GM12878 (cell line): ENCODE data around the gene KTI12. TPM values are rescaled to one million over a fixed set of nuclear protein-coding genes. Genes with fewer than 3 reads are reported as not detected.

Experiments used
- ATAC-seq: fragments of 200-7000 bp; cut with Tn5 transposase; 3 replicates; pipeline ENCODE4 v1.9.1; 2020; ENCODE audit warnings: mild to moderate bottlenecking, moderate library complexity
- BruUV-seq: library from RNA; stranded (reverse); fragments of 400-500 nt; replicated peaks from 2 replicates; lab custom pipeline; 2021; lab: Mats Ljungman, UMichigan
- CTCF ChIA-PET: fragments of 300-600 bp; sonication (Branson Sonifier 250); formaldehyde crosslinking; extraction: SDS; loops from one replicate; lab custom pipeline; 2021; ENCODE audit warnings: inconsistent platforms; lab: Yijun Ruan, JAX
- POLR2A ChIA-PET: fragments of 350-600 bp; formaldehyde crosslinking; extraction: SDS; loops from one replicate; lab custom pipeline; 2021; ENCODE audit warnings: inconsistent platforms; lab: Charles Lee
- RAD21 ChIA-PET: fragments of 300-600 bp; sonication (Branson Sonifier 250); formaldehyde crosslinking; loops from one replicate; lab custom pipeline; 2023; ENCODE audit warnings: antibody characterized with exemption; ENCODE audit not compliant: unreplicated experiment; lab: Charles Lee
- SMC1A ChIA-PET: fragments of 300-600 bp; sonication (Branson Sonifier 250); formaldehyde crosslinking; loops from one replicate; lab custom pipeline; 2023; ENCODE audit not compliant: unreplicated experiment, uncharacterized antibody; lab: Charles Lee
- DNase-seq: peaks from one replicate; pipeline ENCODE4 v3.0.0-alpha.2; 2011; ENCODE audit warnings: low read depth, low spot score
- FAIRE-seq: peaks from 3 replicates; lab custom pipeline; 2011; peaks lifted over from hg19 to GRCh38; lab: Jason Lieb, UNC
- H2AFZ ChIP-seq: 2 replicates; pipeline ENCODE4 v1.6.0; 2011; ENCODE audit warnings: low read depth, low read length, control low read depth; ENCODE audit not compliant: control insufficient read depth
- H3K27ac ChIP-seq: 2 replicates; pipeline ENCODE4 v1.5.1; 2011; ENCODE audit warnings: control low read depth; ENCODE audit not compliant: control insufficient read depth, insufficient read depth
- H3K27me3 ChIP-seq, 2 experiments: replicated peaks in 1 of 2; 2 replicates each; pipeline versions ENCODE4 v1.6.0 to v1.6.1; 2011; ENCODE audit warnings: low read length in 1 of 2; ENCODE audit not compliant: control insufficient read depth in 2 of 2, insufficient read depth in 2 of 2
- H3K36me3 ChIP-seq, 2 experiments: 2 replicates each; pipeline ENCODE4 v1.5.1; 2011; ENCODE audit warnings: low read length in 1 of 2; ENCODE audit not compliant: control insufficient read depth in 2 of 2, insufficient read depth in 2 of 2
- H3K4me1 ChIP-seq: 2 replicates; pipeline ENCODE4 v1.6.1; 2011; ENCODE audit warnings: mild to moderate bottlenecking, low read length, moderate library complexity, mixed read lengths; ENCODE audit not compliant: control insufficient read depth, insufficient read depth
- H3K4me2 ChIP-seq: 2 replicates; pipeline ENCODE4 v1.6.0; 2011; ENCODE audit warnings: control low read depth; ENCODE audit not compliant: control insufficient read depth, insufficient read depth
- H3K4me3 ChIP-seq: fragments of 200-600 bp; sonication (generic); 2 replicates; pipeline ENCODE4 v1.5.1; 2016
- H3K79me2 ChIP-seq: 2 replicates; pipeline ENCODE4 v1.6.0; 2011; ENCODE audit warnings: low read length; ENCODE audit not compliant: control insufficient read depth, insufficient read depth
- H3K9ac ChIP-seq: 2 replicates; pipeline ENCODE4 v1.8.0; 2011; ENCODE audit warnings: low read length, control low read depth, mixed read lengths; ENCODE audit not compliant: control insufficient read depth, insufficient read depth
- H3K9me3 ChIP-seq: replicated peaks from 3 replicates; pipeline ENCODE4 v1.5.1; 2011; ENCODE audit warnings: mild to moderate bottlenecking, low read length; ENCODE audit not compliant: control insufficient read depth, insufficient read depth
- H4K20me1 ChIP-seq: 2 replicates; pipeline ENCODE4 v1.6.0; 2011; ENCODE audit not compliant: control insufficient read depth, insufficient read depth
- BACH1 ChIP-seq: fragments of 450-650 bp; IDR thresholded peaks from 2 replicates; pipeline ENCODE4 v1.6.1; 2017; ENCODE audit warnings: mild to moderate bottlenecking, borderline replicate concordance
- BCL11A ChIP-seq: IDR thresholded peaks from 2 replicates; pipeline ENCODE4 v1.6.1; 2011; ENCODE audit warnings: low read depth, low read length
- CBFB ChIP-seq: IDR thresholded peaks from 2 replicates; pipeline ENCODE4 v1.6.1; 2016; ENCODE audit warnings: antibody characterized with exemption, low read depth
- CBX5 ChIP-seq: sonication (generic); IDR thresholded peaks from 2 replicates; pipeline ENCODE4 v1.6.1; 2016; ENCODE audit warnings: low read depth, moderate library complexity, mild to moderate bottlenecking, inconsistent platforms
- CHD1 ChIP-seq: IDR thresholded peaks from 2 replicates; pipeline ENCODE4 v1.6.1; 2012; ENCODE audit warnings: low read depth, low read length, improper control_type of control experiment
- CREB1 ChIP-seq: IDR thresholded peaks from 2 replicates; pipeline ENCODE4 v1.6.1; 2012; ENCODE audit warnings: low read depth, mild to moderate bottlenecking, inconsistent platforms
- JUNB ChIP-seq: IDR thresholded peaks from 2 replicates; pipeline ENCODE4 v1.6.1; 2016; ENCODE audit warnings: antibody characterized with exemption, mild to moderate bottlenecking
- JUND ChIP-seq: IDR thresholded peaks from 2 replicates; pipeline ENCODE4 v1.6.1; 2012; ENCODE audit warnings: low read depth, mild to moderate bottlenecking, low read length, improper control_type of control experiment, moderate library complexity
- LARP7 ChIP-seq: fragments of 450-650 bp; IDR thresholded peaks from 2 replicates; pipeline ENCODE4 v1.6.1; 2017; ENCODE audit warnings: mild to moderate bottlenecking
- POLR2AphosphoS5 ChIP-seq: IDR thresholded peaks from 2 replicates; pipeline ENCODE4 v1.6.1; 2011; ENCODE audit warnings: mild to moderate bottlenecking, low read length, inconsistent platforms
- RB1 ChIP-seq: fragments of 450-650 bp; formaldehyde crosslinking; IDR thresholded peaks from 2 replicates; pipeline ENCODE4 v1.6.1; 2017; ENCODE audit warnings: mild to moderate bottlenecking, borderline replicate concordance
- WGBS: methylation state at CpG from one replicate; pipeline ENCODE4 v1.1.6; 2016; ENCODE audit warnings: low lambda C conversion rate; ENCODE audit not compliant: insufficient replicate concordance, insufficient coverage; ENCODE audit errors: missing lambda C conversion rate; 5-methylcytosine and 5-hydroxymethylcytosine counted together
- in situ Hi-C: fragments of 300-500 bp; cut with MboI; formaldehyde crosslinking; loops from 9 replicates; pipeline ENCODE4 v1.14.3; 2018; ENCODE audit warnings: mixed read lengths
- intact Hi-C: fragments of 100-400 bp; cut with micrococcal nuclease; formaldehyde crosslinking; loops from one replicate; pipeline ENCODE4 v1.14.2; 2022; ENCODE audit not compliant: unreplicated experiment
- polyA plus RNA-seq, 11 experiments: library from polyadenylated mRNA; depleted of rRNA in 4 of 11; unstranded in 6 of 11; stranded (reverse) in 5 of 11; fragments of >200 nt; fragmentation: Nextera tagmentation in 4 of 11; fragmentation: Illumina TruSeq in 1 of 11; extraction: Ambion mirVana in 4 of 11; extraction: Trizol in 1 of 11; gene quantifications; 1 replicate in 1 of 11; 2 replicates in 10 of 11; pipeline versions ENCODE4 v1.2.1 to v1.2.3, GENCODE V29; 2011 to 2016; ENCODE audit warnings: inconsistent platforms in 2 of 11, missing spikeins in 2 of 11, low read depth in 1 of 11
- total RNA-seq, 4 experiments: library from RNA; depleted of rRNA in 3 of 4; stranded (reverse); fragments of >200 nt in 3 of 4; fragmentation: Illumina TruSeq in 1 of 4; extraction: Trizol in 1 of 4; gene quantifications; 2 replicates each; pipeline versions ENCODE4 v1.2.1 to v1.2.3, GENCODE V29; 2013 to 2021
- TF ChIP-seq, protein P1 (sequence below): IDR thresholded peaks from 2 replicates; pipeline ENCODE4 v1.6.1; 2011; ENCODE audit warnings: mild to moderate bottlenecking, low read depth, low read length, moderate library complexity; ENCODE audit not compliant: insufficient replicate concordance
- TF ChIP-seq, protein P2 (sequence below): fragments of 450-650 bp; IDR thresholded peaks from 2 replicates; pipeline ENCODE4 v1.6.1; 2018; ENCODE audit warnings: borderline replicate concordance, mild to moderate bottlenecking; ENCODE audit not compliant: partially characterized antibody
- TF ChIP-seq, protein P3 (sequence below): IDR thresholded peaks from 2 replicates; pipeline ENCODE4 v1.6.1; 2012; ENCODE audit warnings: low read length, inconsistent platforms
- TF ChIP-seq, protein P4 (sequence below): fragments of 450-650 bp; IDR thresholded peaks from 2 replicates; pipeline ENCODE4 v1.6.1; 2016; ENCODE audit warnings: mild to moderate bottlenecking

Gene KTI12
- total and polyA plus RNA-seq, 10 of the 15 experiments (the other 5 are each of a cell fraction or from before 2014, with no cell fraction given), result 2.7 to 32.4 (median 17.6) TPM

DNA sequence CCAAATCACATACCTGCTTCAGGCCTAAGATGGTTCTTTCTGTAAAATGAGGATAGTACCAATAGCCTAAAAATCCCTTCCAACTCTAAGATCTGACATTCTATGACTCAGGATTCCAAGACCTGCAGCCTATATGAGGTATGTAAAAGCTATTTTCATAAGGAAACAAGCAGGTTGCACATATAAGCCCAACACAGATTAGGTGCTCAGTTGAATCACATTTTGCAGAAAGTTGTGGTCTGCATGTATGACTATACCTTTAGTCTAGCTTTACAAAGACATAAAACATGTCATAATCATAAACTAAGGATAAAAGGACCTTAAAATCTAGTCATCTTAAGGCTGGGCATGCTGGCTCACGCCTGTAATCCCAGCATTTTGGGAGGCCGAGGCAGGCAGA, 7.3 kb downstream of the KTI12 start (continued):
- TF ChIP-seq CHD1, result no peak
- no peak for TF ChIP-seq JUNB
- TF ChIP-seq BACH1, result no peak
- no peak for TF ChIP-seq CBFB
- no peak for TF ChIP-seq POLR2AphosphoS5
- TF ChIP-seq, protein P1, sequence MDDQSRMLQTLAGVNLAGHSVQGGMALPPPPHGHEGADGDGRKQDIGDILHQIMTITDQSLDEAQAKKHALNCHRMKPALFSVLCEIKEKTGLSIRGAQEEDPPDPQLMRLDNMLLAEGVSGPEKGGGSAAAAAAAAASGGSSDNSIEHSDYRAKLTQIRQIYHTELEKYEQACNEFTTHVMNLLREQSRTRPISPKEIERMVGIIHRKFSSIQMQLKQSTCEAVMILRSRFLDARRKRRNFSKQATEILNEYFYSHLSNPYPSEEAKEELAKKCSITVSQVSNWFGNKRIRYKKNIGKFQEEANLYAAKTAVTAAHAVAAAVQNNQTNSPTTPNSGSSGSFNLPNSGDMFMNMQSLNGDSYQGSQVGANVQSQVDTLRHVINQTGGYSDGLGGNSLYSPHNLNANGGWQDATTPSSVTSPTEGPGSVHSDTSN, result no peak
- TF ChIP-seq, protein P2, sequence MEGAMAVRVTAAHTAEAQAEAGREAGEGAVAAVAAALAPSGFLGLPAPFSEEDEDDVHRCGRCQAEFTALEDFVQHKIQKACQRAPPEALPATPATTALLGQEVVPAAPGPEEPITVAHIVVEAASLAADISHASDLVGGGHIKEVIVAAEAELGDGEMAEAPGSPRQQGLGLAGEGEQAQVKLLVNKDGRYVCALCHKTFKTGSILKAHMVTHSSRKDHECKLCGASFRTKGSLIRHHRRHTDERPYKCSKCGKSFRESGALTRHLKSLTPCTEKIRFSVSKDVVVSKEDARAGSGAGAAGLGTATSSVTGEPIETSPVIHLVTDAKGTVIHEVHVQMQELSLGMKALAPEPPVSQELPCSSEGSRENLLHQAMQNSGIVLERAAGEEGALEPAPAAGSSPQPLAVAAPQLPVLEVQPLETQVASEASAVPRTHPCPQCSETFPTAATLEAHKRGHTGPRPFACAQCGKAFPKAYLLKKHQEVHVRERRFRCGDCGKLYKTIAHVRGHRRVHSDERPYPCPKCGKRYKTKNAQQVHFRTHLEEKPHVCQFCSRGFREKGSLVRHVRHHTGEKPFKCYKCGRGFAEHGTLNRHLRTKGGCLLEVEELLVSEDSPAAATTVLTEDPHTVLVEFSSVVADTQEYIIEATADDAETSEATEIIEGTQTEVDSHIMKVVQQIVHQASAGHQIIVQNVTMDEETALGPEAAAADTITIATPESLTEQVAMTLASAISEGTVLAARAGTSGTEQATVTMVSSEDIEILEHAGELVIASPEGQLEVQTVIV, result no peak
- TF ChIP-seq, all 136 proteins: peak for 0

DNA sequence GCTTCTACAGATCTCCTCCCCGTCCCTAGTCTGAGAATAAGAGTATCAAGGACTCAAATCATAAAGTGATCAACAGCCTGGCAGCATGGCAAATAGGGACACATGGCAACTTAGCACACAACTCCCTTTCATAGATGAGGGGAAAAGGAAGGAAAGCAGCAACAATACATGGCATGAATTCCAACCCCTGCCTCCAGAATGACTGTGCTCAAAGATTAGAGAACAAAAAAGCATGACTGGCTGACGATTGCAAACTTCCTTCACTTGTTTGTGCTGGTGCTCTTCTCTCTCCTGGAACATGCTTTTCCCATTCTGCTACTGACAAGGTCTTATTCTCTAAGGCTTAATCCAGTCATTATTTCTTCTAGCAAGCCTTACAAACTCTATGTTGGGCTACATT, 11.5 kb downstream of the KTI12 start:
- Histone ChIP-seq H3K4me2 (no peak overlapping the region), H4K20me1 (no peaks in the 10 kb centered on the region), H3K27ac (no peak overlapping the region), H3K36me3 (peaks cover 2 to 15% of the 10 kb centered on the region in 2 experiments), H3K4me3 (no peak overlapping the region), H3K4me1 (no peaks in the 10 kb centered on the region), H3K9ac (no peak overlapping the region), H3K79me2 (no peaks in the 10 kb centered on the region), H3K9me3 (no peaks in the 10 kb centered on the region), H3K27me3 (no peaks in the 10 kb centered on the region), H2AFZ (no peak overlapping the region)
- SMC1A ChIA-PET, result interaction anchor here (0.5 kb wide), 1 partner anchor 162 kb away, joined by 3 read pairs; no protein-coding TSS in a partner anchor
- FAIRE-seq (no peak), DNase-seq (no peak), ATAC-seq (no peak)
- in situ Hi-C loops, result no loop called here
- TF ChIP-seq, protein P3, sequence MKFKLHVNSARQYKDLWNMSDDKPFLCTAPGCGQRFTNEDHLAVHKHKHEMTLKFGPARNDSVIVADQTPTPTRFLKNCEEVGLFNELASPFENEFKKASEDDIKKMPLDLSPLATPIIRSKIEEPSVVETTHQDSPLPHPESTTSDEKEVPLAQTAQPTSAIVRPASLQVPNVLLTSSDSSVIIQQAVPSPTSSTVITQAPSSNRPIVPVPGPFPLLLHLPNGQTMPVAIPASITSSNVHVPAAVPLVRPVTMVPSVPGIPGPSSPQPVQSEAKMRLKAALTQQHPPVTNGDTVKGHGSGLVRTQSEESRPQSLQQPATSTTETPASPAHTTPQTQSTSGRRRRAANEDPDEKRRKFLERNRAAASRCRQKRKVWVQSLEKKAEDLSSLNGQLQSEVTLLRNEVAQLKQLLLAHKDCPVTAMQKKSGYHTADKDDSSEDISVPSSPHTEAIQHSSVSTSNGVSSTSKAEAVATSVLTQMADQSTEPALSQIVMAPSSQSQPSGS, result no peak
- TF ChIP-seq BACH1, result no peak
- TF ChIP-seq CBX5, result no peak
- no peak for TF ChIP-seq BCL11A
- TF ChIP-seq CREB1, result no peak
- no peak for TF ChIP-seq JUND
- TF ChIP-seq, protein P4, sequence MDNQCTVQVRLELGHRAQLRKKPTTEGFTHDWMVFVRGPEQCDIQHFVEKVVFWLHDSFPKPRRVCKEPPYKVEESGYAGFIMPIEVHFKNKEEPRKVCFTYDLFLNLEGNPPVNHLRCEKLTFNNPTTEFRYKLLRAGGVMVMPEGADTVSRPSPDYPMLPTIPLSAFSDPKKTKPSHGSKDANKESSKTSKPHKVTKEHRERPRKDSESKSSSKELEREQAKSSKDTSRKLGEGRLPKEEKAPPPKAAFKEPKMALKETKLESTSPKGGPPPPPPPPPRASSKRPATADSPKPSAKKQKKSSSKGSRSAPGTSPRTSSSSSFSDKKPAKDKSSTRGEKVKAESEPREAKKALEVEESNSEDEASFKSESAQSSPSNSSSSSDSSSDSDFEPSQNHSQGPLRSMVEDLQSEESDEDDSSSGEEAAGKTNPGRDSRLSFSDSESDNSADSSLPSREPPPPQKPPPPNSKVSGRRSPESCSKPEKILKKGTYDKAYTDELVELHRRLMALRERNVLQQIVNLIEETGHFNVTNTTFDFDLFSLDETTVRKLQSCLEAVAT, result no peak
- no peak for TF ChIP-seq LARP7
- no peak for TF ChIP-seq RB1
- POLR2A ChIA-PET, result interaction anchor here (0.7 kb wide), 1 partner anchor 106 kb away, joined by 5 read pairs; no protein-coding TSS in a partner anchor
- BruUV-seq, result no TSS peak
- CTCF ChIA-PET, result interaction anchor here (1.2 kb wide), 1 partner anchor 126 kb away, joined by 3 read pairs; no protein-coding TSS in a partner anchor
- 73% methylated on average over 2 of the region's 2 CpGs for WGBS
- RAD21 ChIA-PET, result no interaction called here
- intact Hi-C loops, result no loop called here
